SK-N-SH (cell line): ENCODE data around the gene TRIM50. TPM values are rescaled to one million over a fixed set of nuclear protein-coding genes. Genes with fewer than 3 reads are reported as not detected.

Experiments
- CTCF ChIA-PET: fragments of 300-600, 350-600 bp; formaldehyde crosslinking; extraction: SDS; loops from one replicate; lab custom pipeline; 2021; lab: Yijun Ruan, JAX
- POLR2A ChIA-PET: fragments of 350-600 bp; sonication (Branson Sonifier 250); formaldehyde crosslinking; extraction: SDS; loops from one replicate; lab custom pipeline; 2020; ENCODE audit warnings: antibody characterized with exemption, inconsistent platforms; lab: Yijun Ruan, JAX
- DNase-seq: peaks from one replicate; pipeline ENCODE4 v3.0.0; 2012
- H2AFZ ChIP-seq: fragments of 200-600 bp; sonication (generic); 2 replicates; pipeline ENCODE4 v1.8.1; 2016; ENCODE audit warnings: antibody characterized with exemption, mild to moderate bottlenecking, low read depth
- H3F3A ChIP-seq: fragments of 200-600 bp; sonication (generic); replicated peaks from 2 replicates; pipeline ENCODE3; 2016; ENCODE audit warnings: antibody characterized with exemption, mild to moderate bottlenecking; ENCODE audit not compliant: insufficient read depth
- H3K27ac ChIP-seq, 2 experiments: fragments of 200-500 bp in 1 of 2; fragments of 200-600 bp in 1 of 2; sonication (Bioruptor generic) in 1 of 2; sonication (generic), shearing (Covaris generic) in 1 of 2; 2 replicates each; pipeline versions ENCODE4 v1.5.1 to v1.6.1; 2014 to 2016; ENCODE audit warnings: low read depth in 2 of 2, inconsistent platforms in 1 of 2, low read length in 1 of 2, mild to moderate bottlenecking in 1 of 2, mixed read lengths in 1 of 2
- H3K27me3 ChIP-seq: fragments of 200-600 bp; sonication (generic), shearing (Covaris generic); 2 replicates; pipeline ENCODE4 v1.6.1; 2016; ENCODE audit warnings: mixed run types; ENCODE audit not compliant: insufficient read depth
- H3K36me3 ChIP-seq, 2 experiments: fragments of 200-500 bp in 1 of 2; fragments of 200-600 bp in 1 of 2; sonication (Bioruptor generic) in 1 of 2; sonication (generic) in 1 of 2; replicated peaks in 1 of 2; 2 replicates each; pipeline versions ENCODE3 to v1.5.1; 2014 to 2016; ENCODE audit warnings: low read length in 1 of 2, mild to moderate bottlenecking in 1 of 2; ENCODE audit not compliant: insufficient read depth in 2 of 2, control insufficient read depth in 1 of 2
- H3K4me1 ChIP-seq, 2 experiments: fragments of 200-500 bp in 1 of 2; fragments of 200-600 bp in 1 of 2; sonication (Bioruptor generic) in 1 of 2; sonication (generic), shearing (Covaris generic) in 1 of 2; 2 replicates each; pipeline versions ENCODE4 v1.5.1 to v1.6.1; 2014 to 2016; ENCODE audit warnings: low read depth in 1 of 2, low read length in 1 of 2, mixed run types in 1 of 2; ENCODE audit not compliant: insufficient read depth in 2 of 2, control insufficient read depth in 1 of 2
- H3K4me2 ChIP-seq: fragments of 200-600 bp; sonication (generic), shearing (Covaris generic); 2 replicates; pipeline ENCODE4 v1.6.1; 2017; ENCODE audit warnings: mixed run types
- H3K4me3 ChIP-seq, 2 experiments: fragments of 200-500 bp in 1 of 2; fragments of 200-600 bp in 1 of 2; sonication (Bioruptor generic) in 1 of 2; sonication (generic), shearing (Covaris generic) in 1 of 2; 2 replicates each; pipeline versions ENCODE4 v1.5.1 to v1.8.1; 2014 to 2016; ENCODE audit warnings: low read depth in 2 of 2, inconsistent platforms in 1 of 2, low read length in 1 of 2, mild to moderate bottlenecking in 1 of 2, mixed read lengths in 1 of 2, moderate library complexity in 1 of 2
- H3K79me2 ChIP-seq: fragments of 200-600 bp; sonication (generic); 2 replicates; pipeline ENCODE4 v1.8.1; 2017; ENCODE audit warnings: mild to moderate bottlenecking; ENCODE audit not compliant: insufficient read depth
- H3K9ac ChIP-seq: fragments of 200-600 bp; sonication (generic); 2 replicates; pipeline ENCODE4 v1.6.1; 2017; ENCODE audit warnings: mixed run types
- H3K9me2 ChIP-seq: fragments of 200-600 bp; sonication (generic); 2 replicates; pipeline ENCODE4 v1.6.1; 2017; ENCODE audit warnings: mixed run types
- H3K9me3 ChIP-seq: fragments of 200-600 bp; sonication (generic); 2 replicates; pipeline ENCODE4 v1.6.1; 2017; ENCODE audit warnings: mixed run types, mild to moderate bottlenecking, moderate library complexity
- H4K20me1 ChIP-seq: fragments of 200-600 bp; sonication (generic); 2 replicates; pipeline ENCODE4 v1.6.1; 2017; ENCODE audit warnings: mild to moderate bottlenecking, mixed run types; ENCODE audit not compliant: insufficient read depth
- CTCF ChIP-seq: fragments of 200-600 bp; sonication (generic); IDR thresholded peaks from 2 replicates; pipeline ENCODE4 v1.6.1; 2017; ENCODE audit warnings: antibody characterized with exemption, mild to moderate bottlenecking, moderate library complexity
- EZH2phosphoT487 ChIP-seq: fragments of 200-600 bp; sonication (generic); IDR thresholded peaks from 2 replicates; pipeline ENCODE4 v1.6.1; 2017; ENCODE audit warnings: low read depth, mixed run types, mild to moderate bottlenecking, antibody characterized with exemption, moderate library complexity, borderline replicate concordance
- FOSL2 ChIP-seq: IDR thresholded peaks from 2 replicates; pipeline ENCODE4 v1.4.0; 2012; ENCODE audit warnings: low read depth, mild to moderate bottlenecking, moderate library complexity, borderline replicate concordance
- JUND ChIP-seq: IDR thresholded peaks from 2 replicates; pipeline ENCODE4 v1.4.0; 2012
- MXI1 ChIP-seq: IDR thresholded peaks from 2 replicates; pipeline ENCODE4 v1.6.1; 2012; ENCODE audit warnings: mild to moderate bottlenecking, low read depth, low read length, improper control_type of control experiment
- NRF1 ChIP-seq: IDR thresholded peaks from 2 replicates; pipeline ENCODE4 v1.6.1; 2012; ENCODE audit warnings: low read depth, mild to moderate bottlenecking, low read length
- POLR2AphosphoS5 ChIP-seq: IDR thresholded peaks from 2 replicates; pipeline ENCODE4 v1.6.1; 2012; ENCODE audit warnings: low read depth, low read length
- RAD21 ChIP-seq: IDR thresholded peaks from 2 replicates; pipeline ENCODE4 v1.6.1; 2012; ENCODE audit warnings: mild to moderate bottlenecking, low read length
- REST ChIP-seq: IDR thresholded peaks from 2 replicates; pipeline ENCODE4 v1.6.1; 2012; ENCODE audit warnings: mild to moderate bottlenecking, low read depth, low read length, moderate library complexity
- SMC3 ChIP-seq: IDR thresholded peaks from 2 replicates; pipeline ENCODE4 v1.6.1; 2012; ENCODE audit warnings: low read depth, low read length, improper control_type of control experiment
- USF1 ChIP-seq: IDR thresholded peaks from 2 replicates; pipeline ENCODE4 v1.4.0; 2012; ENCODE audit warnings: low read depth, borderline replicate concordance
- WGBS: methylation state at CpG from one replicate; pipeline ENCODE4 v1.1.6; 2017; ENCODE audit warnings: low lambda C conversion rate; 5-methylcytosine and 5-hydroxymethylcytosine counted together
- polyA plus RNA-seq, 3 experiments: library from polyadenylated mRNA; depleted of rRNA; stranded (reverse); fragments of >200 nt; gene quantifications; 2 replicates each; pipeline ENCODE4 v1.2.3, GENCODE V29; 2012

The TRIM50 gene
- polyA plus RNA-seq, 1 of the 3 experiments (the other 2 are of a cell fraction), result not detected

GRCh38 chr7:73342645-73343044 lies 14.8 kb upstream of the TRIM50 start:
- H2AFZ ChIP-seq, result no peak overlapping the region
- DNase-seq, result peak; percentile 74
- POLR2A ChIA-PET, result no interaction called here
- H3K27me3 ChIP-seq, result no peaks in the 10 kb centered on the region; the same call in 1 of the 2 replicates
- no peaks in the 10 kb centered on the region for H3F3A ChIP-seq
- H3K4me2 ChIP-seq, result no peak overlapping the region
- TF ChIP-seq RAD21, result peak; percentile 74
- peak; percentile 65 for TF ChIP-seq CTCF
- no peak for TF ChIP-seq NRF1
- peak; percentile 33; the same call in 1 of the 2 replicates for TF ChIP-seq MXI1
- peak; percentile 70 for TF ChIP-seq SMC3
- no peak for TF ChIP-seq POLR2AphosphoS5
- TF ChIP-seq, all 33 proteins: peak for 4
- Histone ChIP-seq H3K9me3 (no peaks in the 10 kb centered on the region), H3K79me2 (no peaks in the 10 kb centered on the region), H3K9me2 (no peaks in the 10 kb centered on the region), H3K36me3 (no peaks in the 10 kb centered on the region), H3K9ac (no peak overlapping the region), H3K4me3 (no peak overlapping the region), H3K27ac (no peak overlapping the region), H4K20me1 (no peaks in the 10 kb centered on the region), H3K4me1 (peaks cover 0 to 2% of the 10 kb centered on the region in 2 experiments; a peak in 1 of 4 replicates)
- whole genome bisulfite sequencing, result 69% methylated on average over 8 of the region's 8 CpGs
- CTCF ChIA-PET, result interaction anchor here (0.5 to 7.9 kb wide), 27 partner anchors 9 to 393 kb away, joined by 3 to 68 read pairs (median 4); partner anchors contain the start of genes BAZ1B and FZD9

GRCh38 chr7:73341877-73342276 lies 14.0 kb upstream of the TRIM50 start:
- Histone ChIP-seq H2AFZ (peak overlapping the region; percentile 26; the same call in 1 of the 2 replicates), H3K4me3 (no peak overlapping the region), H4K20me1 (no peaks in the 10 kb centered on the region), H3K4me2 (no peak overlapping the region), H3K4me1 (peaks cover 0 to 2% of the 10 kb centered on the region in 2 experiments; a peak in 1 of 4 replicates), H3K27ac (no peak overlapping the region), H3K9me2 (no peaks in the 10 kb centered on the region), H3K36me3 (no peaks in the 10 kb centered on the region), H3K9ac (no peak overlapping the region), H3F3A (no peaks in the 10 kb centered on the region), H3K27me3 (no peaks in the 10 kb centered on the region; the same call in 1 of the 2 replicates), H3K9me3 (no peaks in the 10 kb centered on the region), H3K79me2 (no peaks in the 10 kb centered on the region)
- DNase-seq, result no peak
- no peak for TF ChIP-seq REST
- TF ChIP-seq FOSL2, result peak; percentile 16; the same call in 1 of the 2 replicates
- peak; percentile 82 for TF ChIP-seq USF1
- no peak for TF ChIP-seq EZH2phosphoT487
- TF ChIP-seq JUND, result no peak
- 55% methylated on average over 8 of the region's 8 CpGs for WGBS
- POLR2A ChIA-PET, result no interaction called here
- CTCF ChIA-PET, result interaction anchor here (0.7 to 7.9 kb wide), 19 partner anchors 11 to 364 kb away, joined by 3 to 68 read pairs (median 5); partner anchors contain the start of genes BAZ1B and FZD9
